Myocyte (in vitro differentiated cells): ENCODE data around the gene SYT7. TPM values are rescaled to one million over a fixed set of nuclear protein-coding genes. Genes with fewer than 3 reads are reported as not detected.

Experiments
- DNase-seq: peaks from one replicate; pipeline ENCODE4 v3.0.0-alpha.2; 2012; ENCODE audit warnings: low read depth
- total RNA-seq: library from RNA; depleted of rRNA; stranded (reverse); fragments of >200 nt; gene quantifications from 2 replicates; pipeline ENCODE4 v1.2.3, GENCODE V29; 2014

SYT7 gene
- total RNA-seq, 1 donor from 2014 or later = 6.0 TPM

DNA sequence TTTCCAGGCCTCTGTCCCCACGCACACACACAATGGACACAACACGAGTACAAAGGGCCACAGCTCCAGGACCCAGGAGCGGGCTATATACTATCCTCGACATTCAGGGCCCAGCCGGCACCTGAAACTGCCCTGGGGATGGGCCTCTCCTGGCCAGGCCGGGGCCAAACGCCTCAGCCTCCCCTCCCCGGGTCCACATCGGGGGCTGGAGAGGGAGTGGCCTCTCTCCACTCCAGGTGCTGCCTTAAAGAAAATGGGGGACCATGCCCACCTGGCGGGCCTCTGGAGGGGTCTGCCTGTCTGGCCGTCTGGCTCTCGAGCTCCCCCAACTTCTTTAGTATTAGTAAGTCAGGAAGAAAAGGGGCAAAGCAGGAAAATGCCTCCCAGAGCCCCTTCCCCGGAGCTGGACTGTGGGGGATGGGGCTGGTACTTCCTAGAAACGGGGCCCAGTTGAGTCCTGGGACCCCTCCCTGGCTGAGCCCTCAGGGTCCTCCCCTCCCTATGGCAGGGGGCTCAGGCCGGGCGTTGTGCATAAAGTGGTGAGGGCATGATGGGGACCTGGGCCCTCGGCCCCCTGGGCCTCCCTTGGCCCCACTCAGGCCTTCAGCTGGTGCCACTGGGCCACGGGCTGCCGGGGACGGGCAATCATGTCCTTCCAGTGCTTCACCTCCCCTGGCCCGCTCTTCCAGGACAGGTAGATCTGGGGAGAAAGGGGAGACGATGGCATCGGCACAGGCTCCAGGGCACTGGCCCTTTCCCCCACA lies 62.7 kb downstream of the SYT7 start:
- DNase-seq = no peak

DNA sequence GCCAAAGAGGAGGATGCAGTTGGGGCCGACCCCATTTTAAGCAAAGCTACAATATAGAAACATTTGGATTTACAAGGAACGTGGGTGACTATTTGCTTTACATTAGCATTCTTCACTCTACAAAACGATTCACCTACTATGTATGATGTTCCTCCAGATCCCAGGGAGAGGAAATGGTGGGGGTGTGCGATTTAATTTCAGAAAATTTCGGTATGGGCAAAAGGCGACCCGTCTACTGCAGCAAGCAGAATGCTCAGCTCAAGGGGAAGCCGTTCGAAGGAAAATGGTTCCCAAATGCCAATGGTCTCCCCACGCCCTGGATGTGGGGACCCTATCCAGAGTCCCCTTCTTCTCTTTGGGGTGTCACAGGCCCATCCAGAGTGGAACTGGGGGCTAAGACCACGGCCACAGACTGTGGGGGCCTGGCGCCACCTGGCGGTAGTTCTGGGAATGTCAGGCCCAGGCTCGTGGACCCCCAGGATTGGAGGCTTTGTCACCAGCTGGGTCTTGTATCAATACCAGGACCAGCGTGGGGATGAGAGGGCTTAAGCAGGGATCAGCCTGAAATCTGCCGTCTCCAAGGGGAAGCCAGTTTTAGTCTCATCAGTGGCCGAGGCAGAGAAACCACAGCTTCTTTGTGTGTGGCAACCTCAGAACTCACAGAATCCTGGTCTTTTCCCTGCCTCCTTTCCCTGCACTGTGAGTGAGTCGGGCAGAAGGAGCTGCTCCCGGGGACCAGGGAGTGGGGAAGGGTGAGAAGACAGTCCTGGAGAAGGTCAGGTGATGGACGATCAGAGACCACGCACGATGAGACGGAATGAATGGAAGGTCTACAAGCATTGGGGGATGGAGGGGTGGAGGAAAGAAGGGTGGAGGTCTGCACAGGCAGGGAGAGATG lies 64.0 kb downstream of the SYT7 start:
- DNase-seq = peak; percentile 29

DNA sequence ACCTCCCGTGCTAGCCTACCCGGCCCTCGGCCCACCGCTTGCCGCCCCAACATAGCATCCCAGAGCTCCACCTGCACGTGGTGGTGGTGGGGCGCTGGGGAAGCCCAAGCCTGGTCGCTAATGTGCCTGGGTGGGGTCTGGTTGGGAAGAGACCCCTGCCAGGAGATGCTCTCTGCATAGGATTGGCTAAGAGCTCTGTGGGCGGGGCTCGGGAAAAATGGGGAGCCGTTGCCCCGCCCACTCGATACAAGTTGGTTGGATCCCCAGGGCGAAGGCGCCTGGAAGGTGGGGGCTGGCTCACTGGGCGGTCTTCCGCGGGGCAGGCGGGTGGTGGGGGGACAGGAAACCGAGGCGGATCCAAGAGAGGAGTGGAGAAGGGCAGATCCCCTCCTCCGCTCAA lies 64.7 kb downstream of the SYT7 start:
- DNase-seq = no peak

DNA sequence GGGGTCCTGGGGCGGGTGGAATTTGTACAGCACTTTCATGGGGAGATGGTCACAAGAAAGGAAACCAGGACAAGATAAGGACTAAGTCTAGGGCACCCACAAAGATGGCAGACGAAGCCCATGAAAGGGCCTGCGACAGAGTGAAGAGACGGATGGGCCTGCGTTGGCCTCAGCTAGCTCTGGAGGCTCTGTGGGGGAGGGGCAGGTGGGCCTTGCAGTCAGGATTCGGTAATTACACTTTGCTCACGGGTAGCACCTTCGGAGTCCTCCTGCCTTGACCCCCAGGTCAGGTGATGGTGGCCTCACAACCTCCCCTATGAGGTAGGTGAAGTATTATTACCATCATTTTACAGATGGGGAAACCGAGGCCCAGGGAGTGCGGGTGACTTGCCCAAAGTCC lies 65.2 kb downstream of the SYT7 start:
- no peak for DNase-seq

DNA sequence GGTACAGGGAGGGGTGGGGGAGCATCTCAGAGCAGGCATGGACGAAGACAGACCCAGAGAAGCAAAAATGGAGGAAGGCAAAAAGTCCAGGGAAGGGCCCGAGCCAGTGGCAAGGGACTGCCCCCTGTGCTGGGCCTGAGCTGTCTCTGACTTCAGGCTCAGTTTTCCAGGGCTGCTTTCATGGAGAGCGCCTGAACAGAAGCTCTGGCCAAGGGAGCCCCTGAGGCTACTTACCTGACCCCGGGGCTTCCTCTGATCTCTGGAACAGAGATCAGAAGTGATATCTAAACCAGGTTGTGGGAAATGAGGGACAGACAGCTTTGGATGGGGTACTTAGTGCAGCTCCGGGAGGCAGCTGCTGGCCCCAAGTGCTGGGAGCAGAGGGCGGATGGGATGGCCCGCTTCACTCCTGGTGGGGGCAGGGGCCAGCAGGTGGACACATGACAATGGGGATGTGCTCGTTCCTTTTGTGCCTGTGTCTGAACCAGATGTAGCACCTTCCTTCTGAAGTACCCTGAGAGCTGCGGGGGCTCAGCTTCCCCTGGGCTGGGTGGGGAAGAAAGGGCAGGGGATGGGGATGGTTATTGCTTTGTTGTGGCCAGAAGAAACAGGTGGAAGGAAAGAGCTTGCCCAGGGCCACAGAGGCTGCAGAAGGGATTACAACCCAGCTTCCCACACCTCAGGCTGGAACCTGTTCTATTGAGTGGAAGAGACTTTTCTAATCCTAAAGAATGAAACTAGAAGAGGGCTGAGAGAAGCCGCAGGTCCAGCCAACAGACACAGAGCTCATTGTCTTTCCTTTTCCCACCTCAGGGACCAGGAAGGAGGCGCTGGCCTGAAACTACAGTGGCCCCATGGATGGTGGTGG lies 66.6 kb downstream of the SYT7 start:
- peak; percentile 27 for DNase-seq

DNA sequence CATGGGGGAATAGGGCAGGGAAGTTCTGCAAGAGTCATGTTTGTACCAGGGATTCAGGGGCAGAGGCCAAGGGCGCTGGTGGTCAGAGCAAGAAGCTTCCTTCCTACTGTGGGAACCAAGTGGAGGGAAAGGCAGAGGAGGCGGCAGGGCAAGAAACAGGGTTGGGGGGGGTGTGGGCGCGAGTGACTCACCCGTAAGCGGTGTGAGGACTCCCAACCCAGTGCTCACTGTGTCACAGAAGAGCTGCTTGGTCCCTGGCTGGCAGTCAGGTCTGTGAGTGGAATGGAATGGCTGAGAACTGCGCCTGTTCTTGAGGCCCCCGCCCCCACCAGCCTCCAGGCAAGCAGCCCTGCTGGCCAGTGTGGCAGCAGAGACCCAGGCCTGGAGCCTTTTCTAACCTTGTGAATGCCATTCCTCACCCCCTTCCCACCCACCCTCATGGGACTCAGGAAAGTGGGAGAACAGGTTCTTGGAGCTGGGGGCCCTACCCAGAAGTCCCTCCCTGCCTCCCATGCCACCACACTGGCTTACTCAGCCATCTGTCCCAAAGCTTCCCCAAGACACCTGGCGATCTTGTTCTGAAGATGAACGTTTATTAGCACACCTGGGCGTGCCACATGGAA lies 67.6 kb downstream of the SYT7 start:
- no peak for DNase-seq

DNA sequence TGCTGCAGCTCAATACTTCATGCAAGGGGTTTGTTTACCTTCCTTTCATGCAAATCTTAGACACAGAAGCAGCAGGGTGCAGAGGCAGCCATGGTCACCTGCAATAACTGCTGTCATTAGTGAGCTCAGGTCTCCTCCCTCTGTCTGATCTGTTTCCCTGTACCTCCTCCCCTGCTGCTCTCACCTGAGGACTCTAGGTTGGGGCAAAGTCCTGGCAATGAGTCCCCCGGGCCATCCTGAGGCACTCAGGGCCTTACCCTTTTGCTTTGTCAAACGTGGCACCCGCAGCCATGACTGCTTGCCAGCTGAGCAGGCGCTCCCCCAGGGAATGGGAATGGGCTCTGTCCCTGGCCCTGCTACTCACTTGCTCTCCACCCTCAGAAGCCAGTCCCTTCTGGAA lies 68.4 kb downstream of the SYT7 start:
- DNase-seq = no peak

DNA sequence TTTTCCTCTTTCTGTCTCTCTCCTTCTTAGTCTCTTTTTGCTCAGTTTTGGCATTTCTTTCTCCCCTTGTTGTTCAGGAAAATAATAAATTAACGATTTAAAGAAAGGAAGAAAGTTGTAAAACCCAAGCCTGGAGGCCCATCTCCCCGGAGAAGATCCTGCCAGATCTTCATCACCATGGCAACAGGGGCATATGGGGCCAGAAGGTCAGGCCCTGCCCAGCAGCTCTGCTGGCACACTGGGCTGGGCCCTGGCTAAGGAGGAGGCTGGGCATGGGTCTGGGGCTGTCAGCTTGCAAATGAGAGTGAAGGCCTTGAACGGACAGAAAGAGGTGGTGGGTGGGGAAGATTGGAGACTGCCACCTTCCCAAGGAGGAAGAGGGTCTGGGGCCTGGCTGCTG lies 69.5 kb downstream of the SYT7 start:
- DNase-seq = no peak

DNA sequence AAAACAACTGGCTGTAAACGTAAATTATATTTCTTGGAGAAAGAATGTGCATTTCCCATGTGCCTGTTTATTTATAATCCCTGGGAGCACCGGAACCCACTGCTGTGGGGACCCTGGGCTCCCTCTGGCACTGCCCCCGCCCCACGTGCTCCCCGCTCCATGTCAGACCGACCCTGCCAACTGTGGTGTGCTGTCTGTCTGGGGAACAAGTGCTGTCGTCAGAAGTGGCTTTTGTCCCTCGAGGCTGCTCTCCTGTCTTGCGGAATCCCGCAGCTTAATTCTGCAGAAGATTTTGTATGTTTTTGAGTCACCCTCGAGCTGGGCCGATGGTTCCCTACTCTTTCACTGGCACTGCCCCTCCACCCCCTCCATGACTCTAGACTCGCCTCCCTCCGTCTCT lies 69.9 kb downstream of the SYT7 start:
- no peak for DNase-seq

DNA sequence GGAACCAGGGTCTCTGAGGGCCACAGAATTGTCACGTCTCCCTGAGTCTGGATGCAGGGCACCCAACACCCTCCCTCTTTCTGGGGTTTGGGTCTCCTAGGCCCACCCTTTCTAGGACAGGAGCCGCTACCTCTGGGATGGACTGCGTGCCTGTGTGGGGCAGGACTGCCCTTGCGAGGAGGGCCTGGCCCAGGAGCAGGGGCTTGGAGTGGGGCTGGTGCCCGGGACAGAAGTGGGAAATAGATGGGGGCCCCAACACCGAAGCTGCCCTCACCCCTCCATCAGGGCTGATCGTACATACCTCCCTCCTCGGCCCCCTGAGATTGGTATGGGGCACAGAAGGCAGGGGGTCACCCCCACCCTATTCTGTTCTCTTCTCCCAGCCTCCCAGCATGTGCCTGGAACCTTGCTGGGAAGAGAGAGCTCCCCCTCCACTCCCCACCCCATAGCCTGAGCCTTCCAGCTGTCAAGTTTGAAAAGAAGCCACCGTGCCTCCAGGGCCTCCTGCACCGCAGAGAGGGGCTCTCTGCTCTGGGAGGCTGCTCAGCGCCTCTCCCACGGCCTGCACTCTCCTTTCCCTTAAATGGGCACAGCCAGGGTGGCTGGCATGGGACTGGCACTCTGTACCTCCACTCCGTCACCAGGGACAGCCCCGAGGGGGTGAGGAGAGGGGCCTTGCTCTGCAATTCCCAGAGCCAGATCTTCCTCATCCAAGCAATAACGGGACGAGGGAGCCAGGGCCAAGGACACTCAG lies 70.5 kb downstream of the SYT7 start:
- no peak for DNase-seq

DNA sequence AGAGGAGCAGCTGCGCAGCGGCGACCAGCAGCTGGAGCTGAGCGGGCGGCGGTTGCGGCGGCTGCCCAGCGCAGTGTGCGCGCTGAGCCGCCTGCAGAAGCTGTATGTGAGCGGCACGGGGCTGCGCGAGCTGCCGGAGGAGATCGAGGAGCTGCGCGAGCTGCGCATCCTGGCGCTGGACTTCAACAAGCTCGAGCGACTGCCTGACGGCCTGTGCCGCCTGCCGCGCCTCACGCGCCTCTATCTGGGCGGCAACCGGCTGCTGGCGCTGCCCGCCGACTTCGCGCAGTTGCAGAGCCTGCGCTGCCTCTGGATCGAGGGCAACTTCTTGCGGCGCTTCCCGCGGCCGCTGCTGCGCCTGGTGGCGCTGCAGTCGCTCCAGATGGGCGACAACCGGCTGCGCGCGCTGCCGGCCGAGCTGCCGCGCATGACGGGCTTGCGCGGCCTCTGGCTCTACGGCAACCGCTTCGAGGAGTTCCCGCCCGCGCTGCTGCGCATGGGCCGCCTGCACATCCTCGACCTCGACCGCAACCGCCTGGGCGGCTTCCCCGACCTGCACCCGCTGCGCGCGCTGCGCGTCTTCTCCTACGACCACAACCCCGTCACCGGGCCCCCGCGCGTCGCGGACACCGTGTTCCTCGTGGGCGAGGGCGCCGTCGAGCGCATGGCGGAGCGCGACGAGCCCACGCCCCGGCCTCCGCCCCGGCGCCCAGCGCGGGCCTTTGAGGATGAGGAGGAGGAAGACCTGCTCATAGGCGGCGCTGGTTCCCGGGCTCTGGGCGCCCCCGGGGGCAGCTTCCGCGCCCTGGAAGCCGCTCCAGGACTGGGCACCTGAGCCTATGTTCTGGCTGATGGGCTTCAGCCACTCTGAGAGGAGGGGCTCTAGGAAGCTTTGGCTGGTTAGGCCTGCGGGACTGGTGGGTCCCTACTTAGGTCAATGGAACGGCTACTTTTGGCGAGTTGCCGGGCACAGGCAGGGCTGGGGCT lies 71.5 kb downstream of the SYT7 start:
- DNase-seq = peak; percentile 34

DNA sequence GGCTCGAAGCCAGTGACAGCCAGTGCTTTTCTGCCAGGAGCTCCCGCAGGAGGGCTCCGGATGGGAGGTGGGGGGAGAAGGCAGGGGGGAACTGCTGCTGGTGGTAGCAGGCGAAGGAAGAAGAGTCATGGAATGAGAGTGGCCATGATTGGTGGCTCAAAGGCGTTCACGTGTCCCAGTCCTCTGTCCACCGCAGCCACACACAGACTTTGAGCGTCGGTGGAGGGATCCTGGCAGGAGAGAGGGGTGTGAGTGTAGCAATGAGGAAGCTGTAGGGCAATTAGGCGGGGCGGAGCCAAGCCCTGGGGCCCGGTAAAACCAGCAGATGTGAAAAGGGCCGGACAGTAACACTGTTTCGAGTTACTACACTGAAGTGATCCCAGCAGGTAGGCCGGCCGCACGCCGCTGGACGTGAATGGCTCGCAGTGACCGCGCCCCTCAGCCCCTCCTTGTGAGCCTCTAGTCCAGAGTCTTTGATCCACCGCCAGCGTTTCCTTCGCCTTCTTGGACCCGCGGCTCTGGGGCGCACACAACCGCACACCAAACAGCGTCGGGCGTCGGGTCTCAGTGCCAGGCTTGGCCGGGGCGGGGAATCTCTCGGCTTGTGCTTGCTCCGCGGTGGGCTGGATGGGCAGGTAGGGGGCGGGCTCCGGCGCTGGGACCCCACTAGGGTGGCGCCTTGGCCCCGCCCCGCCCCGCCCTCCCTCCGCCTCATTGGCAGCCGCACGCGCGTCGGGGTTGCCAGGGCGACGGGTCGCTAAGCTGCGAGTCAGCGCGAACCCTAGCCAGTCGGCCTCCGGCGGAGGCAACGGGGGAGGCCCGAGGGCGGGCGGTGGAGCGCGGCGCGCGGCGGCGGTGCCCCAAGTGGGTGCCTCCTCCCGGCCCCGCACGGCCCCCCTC lies 72.7 kb downstream of the SYT7 start, which contains the start of gene LRRC10B:
Gene LRRC10B, plus strand, starts transcription at position 788 of the 900 bp plus-strand sequence. CDS start 250 bp downstream, outside the sequence.
- DNase-seq = no peak

DNA sequence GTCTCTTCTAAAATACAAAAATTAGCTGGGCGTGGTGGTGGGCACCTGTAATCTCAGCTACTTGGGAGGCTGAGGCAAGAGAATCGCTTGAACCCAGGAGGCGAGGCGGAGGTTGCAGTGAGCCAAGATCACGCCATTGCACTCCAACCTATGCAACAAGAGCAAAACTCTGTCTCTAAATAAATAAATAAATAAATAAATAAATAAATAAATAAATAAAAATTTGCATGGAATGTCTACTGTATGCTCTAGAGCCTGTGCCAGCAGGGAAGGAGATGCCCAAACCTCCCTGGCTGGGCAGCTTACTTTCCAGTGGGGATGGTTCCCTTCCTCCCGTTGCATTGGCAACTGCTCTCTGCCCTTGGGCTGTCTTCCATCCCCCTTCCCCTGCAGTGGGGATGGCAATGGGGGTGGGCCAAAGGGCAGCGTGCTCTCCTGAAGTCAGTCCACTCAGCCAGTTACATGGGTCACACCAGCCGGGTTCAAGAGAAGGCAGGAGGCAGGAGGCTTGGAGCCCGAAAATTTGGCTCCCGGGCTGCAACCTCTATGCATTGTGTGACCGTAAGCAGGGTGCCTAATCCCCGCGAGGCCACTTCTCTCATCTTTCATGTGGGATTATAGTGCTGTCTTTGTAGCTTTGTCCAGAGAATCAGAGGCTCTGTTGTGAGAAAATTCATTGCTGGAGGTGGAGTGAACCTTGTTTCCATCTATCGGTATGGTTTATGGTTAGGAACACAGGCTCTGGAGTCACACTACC lies 73.7 kb downstream of the SYT7 start:
- no peak for DNase-seq

DNA sequence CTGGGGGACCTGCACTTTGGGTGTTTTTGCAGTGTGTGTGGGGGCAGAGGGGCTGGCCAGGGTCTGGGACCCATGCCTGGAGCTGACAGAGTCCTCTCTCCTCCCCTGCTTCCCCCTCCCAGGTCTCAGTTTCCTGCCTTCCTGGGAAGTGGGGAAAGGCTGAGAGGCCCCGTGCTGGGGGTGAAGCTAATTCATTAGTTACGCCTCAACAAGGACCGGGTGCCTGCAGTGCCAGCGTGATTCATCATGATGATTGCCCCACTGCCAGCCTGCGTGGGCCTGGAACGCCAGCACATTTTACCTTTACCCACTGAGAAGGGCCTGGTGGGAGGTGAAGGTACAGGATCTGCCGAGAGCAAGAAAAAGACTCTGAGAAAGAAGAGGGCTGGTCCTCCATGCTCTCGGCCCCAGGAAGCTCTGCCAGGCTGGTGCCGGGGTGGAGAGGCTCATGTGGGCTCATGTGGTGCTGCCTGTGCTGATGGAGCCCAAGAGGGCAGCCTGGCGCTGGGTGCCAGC lies 75.2 kb downstream of the SYT7 start:
- DNase-seq = no peak

DNA sequence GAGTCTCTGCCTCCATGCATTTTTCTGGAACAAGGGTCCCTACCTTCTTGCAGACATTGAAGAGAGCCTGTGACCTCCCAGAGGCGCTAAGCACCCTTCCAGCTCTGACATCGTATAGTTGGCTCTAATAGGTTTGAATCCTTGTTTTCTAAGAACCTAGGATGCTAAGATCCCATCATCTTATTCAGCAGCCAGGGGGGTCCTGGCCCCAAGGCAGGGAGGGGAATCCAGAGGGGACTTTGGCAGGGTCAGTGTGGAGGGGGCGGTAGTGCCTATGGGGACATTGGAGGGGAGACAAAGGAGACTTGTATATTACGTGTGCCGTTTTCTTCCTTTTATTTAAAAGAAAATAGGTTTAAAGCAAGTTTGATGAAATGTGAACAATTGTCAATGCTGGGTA lies 75.8 kb downstream of the SYT7 start:
- DNase-seq = no peak

DNA sequence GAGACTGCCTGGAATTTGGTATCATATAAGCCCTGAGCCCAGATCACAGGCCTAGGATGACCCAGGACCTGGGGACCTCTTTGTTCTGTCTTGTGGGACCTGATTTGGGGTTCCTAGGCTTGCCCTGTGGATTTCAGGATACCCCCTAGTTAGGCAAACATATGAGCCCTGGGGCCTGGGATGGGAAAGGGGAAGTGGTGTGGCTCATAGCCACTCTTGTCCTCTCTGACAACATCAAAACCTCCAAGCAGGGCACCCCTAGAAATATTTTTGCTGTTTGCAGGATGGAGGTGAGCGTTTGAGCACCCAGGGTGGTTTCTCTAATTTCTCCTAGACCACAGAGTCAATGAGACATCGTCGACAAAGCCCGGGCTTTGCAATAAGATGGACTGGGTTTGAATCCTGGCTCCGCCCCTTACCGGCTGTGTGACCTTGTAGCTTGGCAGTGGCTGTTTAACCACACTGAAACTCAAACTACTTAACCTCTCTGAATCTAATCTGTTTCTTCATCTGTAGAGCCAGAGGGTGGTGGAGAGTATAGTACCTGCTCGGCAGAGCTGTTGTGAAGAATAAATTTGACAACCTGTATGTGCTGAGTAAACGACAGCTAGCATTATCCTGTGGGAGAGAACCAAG lies 77.6 kb downstream of the SYT7 start:
- no peak for DNase-seq
